K562 treated with DMSO at 1 percent for 24 hours (cell line): ENCODE data around the gene HMGB1. TPM values are rescaled to one million over a fixed set of nuclear protein-coding genes. Genes with fewer than 3 reads are reported as not detected.

Experiments used
- total RNA-seq: library from RNA; unstranded; fragments of 300-600 nt; gene quantifications from 2 replicates; pipeline ENCODE4 v1.2.3, GENCODE V29; 2022; ENCODE audit warnings: low read depth; ENCODE audit not compliant: insufficient read depth

HMGB1 gene
- 243 and 269 TPM in 2 replicates for total RNA-seq

DNA sequence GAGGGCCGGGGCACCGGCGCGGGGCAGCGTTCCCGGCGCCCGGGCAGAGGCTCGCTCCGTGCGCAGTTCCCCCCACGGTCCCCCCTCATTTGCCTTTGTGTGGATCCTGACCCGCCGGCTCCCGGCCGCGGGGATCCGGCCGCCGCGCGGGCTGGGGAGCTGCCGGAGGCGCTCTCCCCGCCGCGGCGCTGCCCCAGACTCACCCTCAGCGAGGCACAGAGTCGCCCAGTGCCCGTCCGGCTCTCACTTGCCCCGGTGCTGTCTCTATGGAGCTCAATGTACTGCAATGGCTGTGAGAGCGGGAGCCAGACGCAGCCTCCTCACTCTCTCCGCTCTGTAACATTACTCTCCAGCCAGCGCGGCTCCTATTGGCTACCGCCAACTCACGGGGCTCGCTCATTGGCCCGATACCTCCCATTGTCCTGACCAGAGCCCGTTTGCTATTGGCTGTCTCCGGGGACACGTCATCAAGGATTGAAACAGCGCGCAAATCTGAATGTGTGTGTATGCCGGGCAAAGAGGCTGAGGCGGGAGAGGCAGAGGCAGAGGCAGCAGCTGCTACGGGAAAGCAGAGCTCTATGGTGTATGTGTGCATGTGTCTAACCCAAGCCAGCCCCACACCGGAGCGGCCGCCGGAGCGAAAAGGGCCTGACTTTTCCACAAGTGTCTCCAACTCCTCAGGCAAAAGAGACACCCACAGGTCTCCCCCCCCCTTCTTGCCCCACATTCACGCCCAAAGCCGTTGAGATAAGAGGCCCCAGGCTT lies at the start of gene HMGB1:
Gene HMGB1 (minus strand): TSS at position 344 of the 765 bp plus-strand sequence. CDS start 2,256 bp downstream, outside the sequence.

DNA sequence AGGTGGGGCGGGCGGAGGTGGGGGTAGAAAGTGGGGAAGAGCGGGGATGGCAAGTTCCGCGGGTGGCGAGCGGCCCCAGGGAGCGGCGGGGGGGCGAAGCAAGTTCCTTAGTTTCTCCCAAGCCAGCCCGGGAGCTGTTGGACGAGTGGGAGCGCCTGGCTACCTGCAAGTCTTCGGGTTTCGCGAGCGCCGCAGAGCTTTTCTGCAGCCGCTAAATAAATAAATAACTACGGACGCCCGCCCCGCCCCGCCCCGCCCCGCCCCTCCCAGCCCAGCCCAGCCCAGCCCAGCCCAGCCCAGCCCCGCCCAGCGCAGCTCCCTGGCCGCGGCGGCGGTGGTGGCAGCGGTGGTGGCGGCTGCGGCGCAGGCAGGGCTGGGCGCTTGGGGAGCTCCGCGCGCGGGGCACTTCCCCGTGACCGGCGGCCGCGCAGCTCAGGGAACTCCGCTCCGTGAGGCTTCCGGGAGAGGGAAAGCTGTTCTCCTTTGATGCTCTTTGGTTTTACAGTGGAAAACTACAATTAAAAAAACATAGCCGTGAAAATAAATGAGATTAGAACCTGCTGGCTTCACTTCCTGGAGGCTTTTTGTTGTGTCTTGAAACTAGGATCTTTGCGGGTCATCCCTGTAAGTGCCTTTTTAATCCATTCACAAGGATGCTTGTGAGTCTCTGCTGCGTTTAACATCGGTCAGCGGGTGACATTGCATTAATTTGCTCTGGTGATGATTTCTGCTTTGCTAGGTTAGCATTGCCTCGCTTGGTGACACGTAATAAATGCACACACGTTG lies 43.5 kb downstream of the HMGB1 start, which contains the start of gene UBE2L5:
Gene UBE2L5 (plus strand): TSS at position 440 of the 786 bp plus-strand sequence. CDS start 5,498 bp downstream, outside the sequence.

Other genes starting within 250 kb of the HMGB1 start
- 2.4 and 2.8 TPM in 2 replicates for gene KATNAL1, start 158.4 kb downstream of the HMGB1 start, total RNA-seq
- gene UBE2L5, start 43.4 kb downstream of the HMGB1 start, total RNA-seq, result not detected in 2 replicates
- 4.4 TPM in 2 replicates for gene USPL1, start 152.0 kb upstream of the HMGB1 start, total RNA-seq